Thyroid gland (tissue), 4 donors: ENCODE data around the gene GAPDHS. TPM values are rescaled to one million over a fixed set of nuclear protein-coding genes. Genes with fewer than 3 reads are reported as not detected.

Source experiments
- DNase-seq, 2 donors: peaks; one replicate each; pipeline ENCODE4 v3.0.0-alpha.2; 2019
- H3K27ac ChIP-seq, 3 donors: fragments of 200-600 bp; sonication (generic); 1 replicate in 2 of 3; 2 replicates in 1 of 3; pipeline ENCODE4 v1.5.1; 2016 to 2019; ENCODE audit warnings: mild to moderate bottlenecking in 1 of 3, moderate library complexity in 1 of 3
- H3K27me3 ChIP-seq: fragments of 200-600 bp; sonication (generic); one replicate; pipeline ENCODE4 v1.5.1; 2019
- H3K36me3 ChIP-seq, 2 donors: fragments of 200-600 bp; sonication (generic); one replicate each; pipeline ENCODE4 v1.5.1; 2016 to 2019
- H3K4me1 ChIP-seq, 2 donors: fragments of 200-600 bp; sonication (generic); one replicate each; pipeline ENCODE4 v1.5.1; 2017 to 2019
- H3K4me3 ChIP-seq, 3 donors: fragments of 200-600 bp; sonication (generic); replicated peaks in 1 of 3; 1 replicate in 2 of 3; 2 replicates in 1 of 3; pipeline ENCODE4 v1.5.1; 2016; ENCODE audit warnings: mild to moderate bottlenecking in 1 of 3
- H3K9me3 ChIP-seq: fragments of 200-600 bp; sonication (generic); one replicate; pipeline ENCODE4 v1.5.1; 2017
- POLR2A ChIP-seq, 2 donors: fragments of 450-650 bp; IDR thresholded peaks; one replicate each; pipeline ENCODE4 v1.6.1; 2017; ENCODE audit warnings: antibody characterized with exemption in 2 of 2, mild to moderate bottlenecking in 2 of 2, moderate library complexity in 1 of 2
- WGBS, 2 donors: methylation state at CpG; one replicate each; pipeline ENCODE4 v1.1.5; 2017; 5-methylcytosine and 5-hydroxymethylcytosine counted together
- intact Hi-C: fragments of 100-400 bp; cut with DNase I; formaldehyde crosslinking; loops from one replicate; pipeline ENCODE4 v1.15.1; 2023
- total RNA-seq, 4 donors: library from RNA; depleted of rRNA; stranded (reverse); fragments of >200 nt; gene quantifications; one replicate each; pipeline ENCODE4 v1.2.3, GENCODE V29; 2016
- TF ChIP-seq, protein P1 (sequence below), 6 experiments: fragments of 200-600 bp in 3 of 6; fragments of 450-650 bp in 3 of 6; sonication (generic) in 3 of 6; IDR thresholded peaks; one replicate each; pipeline ENCODE4 v1.5.1; 2016 to 2019; ENCODE audit warnings: antibody characterized with exemption in 6 of 6, mild to moderate bottlenecking in 2 of 6, inconsistent platforms in 1 of 6, moderate library complexity in 1 of 6

Gene GAPDHS
- total RNA-seq, 4 donors from 2014 or later, result 1.6 TPM; not detected in 3

DNA sequence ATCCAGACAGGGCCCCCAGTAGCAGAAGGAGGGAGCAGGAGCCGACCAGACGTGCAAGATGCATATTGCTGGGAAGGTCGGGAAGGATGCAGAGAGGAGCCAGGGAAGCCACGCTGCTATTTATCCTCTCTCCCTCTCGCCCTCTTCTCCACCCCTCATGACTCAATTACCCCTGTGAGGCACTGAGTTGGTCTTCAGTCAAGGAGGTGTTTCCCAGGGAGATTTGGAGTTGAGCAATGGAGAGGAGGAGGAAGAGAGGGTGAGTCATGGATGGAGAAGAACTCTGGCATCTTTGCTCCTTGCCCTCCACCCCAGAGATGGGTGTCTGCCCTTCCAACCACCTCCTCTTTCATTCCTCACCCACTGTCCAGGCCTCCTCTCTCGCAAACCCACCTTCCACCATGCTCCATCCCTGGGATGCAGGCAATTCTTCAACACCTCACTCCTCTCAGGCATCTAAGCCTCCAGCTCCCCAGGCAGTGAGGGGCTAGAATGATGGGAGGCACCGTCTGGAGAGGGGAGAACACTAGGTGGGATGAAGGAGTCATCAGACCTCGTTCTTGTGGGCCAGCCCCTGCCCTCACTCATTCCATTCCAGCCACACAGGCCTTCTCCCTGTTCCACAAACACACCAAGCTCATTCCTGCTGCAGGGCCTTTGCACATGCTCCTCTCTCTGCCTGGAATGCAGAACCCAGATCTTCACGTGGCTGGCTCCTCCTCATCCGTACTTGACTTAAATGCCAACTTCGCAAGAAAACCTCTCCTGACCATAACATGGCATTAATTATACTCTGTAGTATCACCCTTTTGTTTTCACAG lies 4.8 kb upstream of the GAPDHS start, which contains the start of gene SBSN:
SBSN (minus strand) TSS at position 94 of the 821 bp plus-strand sequence; CDS start at position 64, 30 bp downstream.
- TF ChIP-seq POLR2A (IDR thresholded peaks at IDR 0.05), result no peak
- TF ChIP-seq, protein P1, sequence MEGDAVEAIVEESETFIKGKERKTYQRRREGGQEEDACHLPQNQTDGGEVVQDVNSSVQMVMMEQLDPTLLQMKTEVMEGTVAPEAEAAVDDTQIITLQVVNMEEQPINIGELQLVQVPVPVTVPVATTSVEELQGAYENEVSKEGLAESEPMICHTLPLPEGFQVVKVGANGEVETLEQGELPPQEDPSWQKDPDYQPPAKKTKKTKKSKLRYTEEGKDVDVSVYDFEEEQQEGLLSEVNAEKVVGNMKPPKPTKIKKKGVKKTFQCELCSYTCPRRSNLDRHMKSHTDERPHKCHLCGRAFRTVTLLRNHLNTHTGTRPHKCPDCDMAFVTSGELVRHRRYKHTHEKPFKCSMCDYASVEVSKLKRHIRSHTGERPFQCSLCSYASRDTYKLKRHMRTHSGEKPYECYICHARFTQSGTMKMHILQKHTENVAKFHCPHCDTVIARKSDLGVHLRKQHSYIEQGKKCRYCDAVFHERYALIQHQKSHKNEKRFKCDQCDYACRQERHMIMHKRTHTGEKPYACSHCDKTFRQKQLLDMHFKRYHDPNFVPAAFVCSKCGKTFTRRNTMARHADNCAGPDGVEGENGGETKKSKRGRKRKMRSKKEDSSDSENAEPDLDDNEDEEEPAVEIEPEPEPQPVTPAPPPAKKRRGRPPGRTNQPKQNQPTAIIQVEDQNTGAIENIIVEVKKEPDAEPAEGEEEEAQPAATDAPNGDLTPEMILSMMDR (IDR thresholded peaks at IDR 0.05), result no peak
- Histone ChIP-seq H3K4me1 (peaks cover 0 to 14% of the 10 kb centered on the region in 2 donors), H3K4me3 (no peak within 1 kb of the TSS), H3K27me3 (no peaks in the 10 kb centered on the region), H3K27ac (no peak within 1 kb of the TSS), H3K9me3 (no peaks in the 10 kb centered on the region), H3K36me3 (no peaks in the 10 kb centered on the region)
- 86 to 90% methylated on average over 11 of the region's 11 CpGs for WGBS, 2 donors
- intact Hi-C loops, result no loop called here
- no peak for DNase-seq

DNA sequence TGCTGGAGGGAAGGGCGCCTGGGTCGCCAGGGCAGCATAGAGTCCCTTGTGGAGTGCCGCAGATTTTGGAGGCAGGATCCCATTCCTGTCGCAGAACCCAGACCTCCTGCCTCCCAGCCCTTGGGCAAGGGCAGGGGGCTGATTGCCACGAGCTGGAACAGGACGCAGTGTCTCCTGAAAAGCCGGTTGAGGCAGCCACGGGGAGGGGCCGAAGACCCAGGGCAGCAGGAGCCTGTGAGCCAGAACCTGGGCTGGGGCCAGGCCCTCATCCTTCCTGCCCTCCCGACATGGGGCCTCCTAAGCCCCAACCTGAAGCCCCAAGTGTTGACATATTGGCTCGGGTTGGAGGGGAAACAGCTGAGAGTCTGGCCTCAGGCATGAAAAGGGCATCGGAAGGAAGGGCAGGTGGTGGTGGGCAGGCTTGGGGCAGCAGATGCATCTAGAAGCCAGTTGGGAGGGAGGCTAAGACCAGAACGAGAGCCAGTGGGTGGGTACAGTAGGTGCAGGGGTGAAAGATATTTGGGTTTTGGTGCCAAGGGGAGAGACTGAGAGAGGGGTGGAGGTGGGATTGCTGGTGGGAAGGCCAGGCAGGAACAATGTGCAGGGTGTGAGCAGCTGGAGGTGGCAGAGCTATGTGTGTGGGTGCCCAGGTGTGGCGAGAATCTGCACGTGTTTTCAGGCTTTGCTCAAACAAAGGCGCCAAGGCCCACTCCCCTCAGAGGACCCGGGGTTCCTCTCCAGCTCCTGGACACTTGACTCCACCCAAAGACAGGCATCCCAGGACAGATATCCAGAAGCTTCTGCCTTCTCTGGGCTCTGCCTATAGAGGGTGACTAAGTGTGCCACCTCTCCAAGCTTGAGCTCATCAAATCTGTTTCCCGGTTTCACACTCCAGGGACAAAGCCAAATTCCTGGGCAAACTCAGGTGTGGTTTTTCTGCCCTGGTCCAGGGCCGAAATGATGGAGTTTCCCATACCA lies 3.7 kb upstream of the GAPDHS start:
- TF ChIP-seq, protein P1 (IDR thresholded peaks at IDR 0.05), result no peak
- TF ChIP-seq POLR2A (IDR thresholded peaks at IDR 0.05), result no peak
- no peak overlapping the region for H3K27ac ChIP-seq
- H3K9me3 ChIP-seq, result no peaks in the 10 kb centered on the region
- intact Hi-C loops, result no loop called here
- 57 to 63% methylated on average over 15 to 19 of the region's 19 CpGs for WGBS, 2 donors
- no peaks in the 10 kb centered on the region for H3K36me3 ChIP-seq
- peaks cover 0 to 23% of the 10 kb centered on the region in 2 donors for H3K4me1 ChIP-seq
- H3K4me3 ChIP-seq, result no peak overlapping the region
- DNase-seq, result no peak
- H3K27me3 ChIP-seq, result no peaks in the 10 kb centered on the region

DNA sequence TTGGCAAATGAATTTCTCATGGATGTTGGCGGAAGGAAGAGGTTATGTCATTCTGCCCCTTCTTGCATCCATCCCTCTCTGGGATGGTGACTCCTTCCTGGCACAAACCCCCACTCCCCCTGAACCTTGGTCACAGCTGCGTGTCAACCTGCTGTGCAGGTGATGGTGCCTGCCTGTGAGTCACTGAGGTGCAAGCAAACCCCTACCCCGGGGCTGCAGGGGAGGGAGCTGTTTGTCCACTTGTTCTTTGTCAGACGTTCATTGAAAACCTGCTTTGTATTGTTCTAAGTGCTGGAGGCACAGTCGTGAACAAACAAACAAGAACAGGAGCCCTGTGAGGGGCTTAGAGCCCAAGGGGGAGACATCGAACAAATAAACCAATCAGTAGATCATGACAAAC lies 2.0 kb upstream of the GAPDHS start:
- no peak for DNase-seq
- H3K27ac ChIP-seq, result no peak overlapping the region
- no peak overlapping the region for H3K4me3 ChIP-seq
- intact Hi-C loops, result no loop called here
- TF ChIP-seq POLR2A (IDR thresholded peaks at IDR 0.05), result no peak
- TF ChIP-seq, protein P1 (IDR thresholded peaks at IDR 0.05), result no peak
- peaks cover 0 to 11% of the 10 kb centered on the region in 2 donors for H3K4me1 ChIP-seq
- 54 to 56% methylated on average over 6 of the region's 6 CpGs for WGBS, 2 donors
- no peaks in the 10 kb centered on the region for H3K27me3 ChIP-seq
- no peaks in the 10 kb centered on the region for H3K9me3 ChIP-seq
- no peaks in the 10 kb centered on the region for H3K36me3 ChIP-seq

DNA sequence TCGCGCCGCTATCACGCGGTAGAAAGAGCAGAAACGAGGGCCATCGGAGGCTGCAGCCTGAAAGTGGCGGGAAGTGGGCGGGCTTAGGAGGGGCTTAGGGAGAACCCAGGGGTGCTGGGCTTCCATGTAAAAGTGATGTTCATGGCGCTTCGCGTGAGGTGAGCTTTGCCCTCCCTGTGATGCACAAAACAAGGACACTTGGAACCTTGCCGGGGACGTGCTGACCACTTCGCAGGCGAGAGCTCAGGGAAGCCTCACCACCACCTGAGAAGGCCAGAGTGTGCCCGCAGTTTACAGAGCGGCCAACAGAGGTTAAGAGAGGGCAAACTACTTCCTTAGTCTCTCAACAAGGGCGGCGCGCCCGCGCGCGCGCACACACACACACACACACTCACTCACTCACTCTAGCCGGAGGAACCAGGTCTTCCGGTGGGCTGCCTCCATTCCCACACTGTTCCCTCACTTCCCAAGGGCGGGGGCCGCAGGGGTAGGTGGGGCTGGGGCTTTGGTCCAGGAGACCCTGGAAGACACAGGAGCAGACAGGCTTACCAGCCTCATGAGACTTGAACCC lies 651 bp downstream of the GAPDHS start:
- TF ChIP-seq POLR2A (IDR thresholded peaks at IDR 0.05), result no peak
- TF ChIP-seq, protein P1 (IDR thresholded peaks at IDR 0.05), result no peak
- Histone ChIP-seq H3K27me3 (no peaks in the 10 kb centered on the region), H3K9me3 (no peaks in the 10 kb centered on the region), H3K4me1 (peaks cover 0 to 11% of the 10 kb centered on the region in 2 donors), H3K36me3 (no peaks in the 10 kb centered on the region), H3K27ac (no peak overlapping the region), H3K4me3 (no peak overlapping the region)
- intact Hi-C loops, result no loop called here
- peak; percentile 77 to 86 for DNase-seq
- 7 to 10% methylated on average over 22 to 23 of the region's 30 CpGs for WGBS, 2 donors
